CD4-positive, alpha-beta T cell treated with Interleukin-17A for 1 hour (primary cell): Measurements from ENCODE around the gene GDPGP1.
"Not testable (repeated sequence)": the region's sequence is repeated elsewhere in the genome, so short reads cannot be mapped to it uniquely, and the experiment has no call there.

Experiments used
- DNase-seq: peaks from one replicate; pipeline ENCODE4 v3.0.0-alpha.2; 2020

GDPGP1 gene

GRCh38 chr15:90234096-90234988, at the start of gene GDPGP1:
Gene GDPGP1, plus strand, starts transcription at chr15:90234209. Its CDS starts 6,700 bp downstream, at chr15:90240909.
- DNase-seq: no peak

GRCh38 chr15:90184786-90185704, 49.0 kb upstream of the GDPGP1 start:
- DNase-seq: peak; percentile 62

- no peak for DNase-seq
These were observed 46.6 kb upstream of the GDPGP1 start for GRCh38 chr15:90187257-90187868.

GRCh38 chr15:90188065-90188464, 45.9 kb upstream of the GDPGP1 start:
- DNase-seq: not testable (repeated sequence)

GRCh38 chr15:90188914-90189748, 44.9 kb upstream of the GDPGP1 start:
- DNase-seq: no peak

GRCh38 chr15:90189781-90190467, 44.1 kb upstream of the GDPGP1 start:
- no peak for DNase-seq

- DNase-seq: no peak
These were observed 43.2 kb upstream of the GDPGP1 start for GRCh38 chr15:90190606-90191343.

- no peak for DNase-seq
These were observed 42.7 kb upstream of the GDPGP1 start for GRCh38 chr15:90191344-90191687.

- peak; percentile 44 for DNase-seq
These were observed 42.1 kb upstream of the GDPGP1 start for GRCh38 chr15:90191794-90192509.

GRCh38 chr15:90192961-90193786, 40.8 kb upstream of the GDPGP1 start:
- no peak for DNase-seq

GRCh38 chr15:90194655-90195054, 39.4 kb upstream of the GDPGP1 start:
- no peak for DNase-seq

- peak; percentile 6 for DNase-seq
These were observed 33.4 kb upstream of the GDPGP1 start for GRCh38 chr15:90200534-90201129.

- DNase-seq: peak; percentile 72
These were observed 32.7 kb upstream of the GDPGP1 start, which contains the start of gene SEMA4B for GRCh38 chr15:90201130-90201943. Gene SEMA4B, plus strand, starts transcription at chr15:90201330. Its CDS starts 249 bp downstream, at chr15:90201579.

GRCh38 chr15:90201944-90202375, 32.0 kb upstream of the GDPGP1 start:
- DNase-seq: no peak

- DNase-seq: no peak
These were observed 31.1 kb upstream of the GDPGP1 start for GRCh38 chr15:90202929-90203328.

GRCh38 chr15:90203473-90203872, 30.5 kb upstream of the GDPGP1 start:
- no peak for DNase-seq

GRCh38 chr15:90203922-90204321, 30.1 kb upstream of the GDPGP1 start:
- DNase-seq: no peak
